Measurements from ENCODE around the gene VEGFD.

- TF ChIP-seq CTCF (IDR thresholded peaks at IDR 0.05 in 2 of 3, conservative IDR thresholded peaks at IDR 0.05 in 1 of 3; ENCODE audit: insufficient read depth in 2 of 3, low read depth in 1 of 3, low read length in 3 of 3) = no peak
- TF ChIP-seq CHD1 (IDR thresholded peaks at IDR 0.05; ENCODE audit: low read length) = no peak
- no peak for TF ChIP-seq CREB1 (IDR thresholded peaks at IDR 0.05)
- no peak for TF ChIP-seq CREB1 (CRISPR knock-in tag; IDR thresholded peaks at IDR 0.05)
- TF ChIP-seq ZFP36 (IDR thresholded peaks at IDR 0.05; ENCODE audit: low read depth, low read length, partially characterized antibody) = no peak
- TF ChIP-seq SPI1 (IDR thresholded peaks at IDR 0.05; ENCODE audit: borderline replicate concordance, low read depth, low read length) = no peak
- no peak for TF ChIP-seq RNF219 (CRISPR knock-in tag; IDR thresholded peaks at IDR 0.05)
- no peak for TF ChIP-seq PHF8 (IDR thresholded peaks at IDR 0.05; ENCODE audit: borderline replicate concordance, low read length)
- no peak for TF ChIP-seq NFYB (IDR thresholded peaks at IDR 0.05; ENCODE audit: extremely low read depth, insufficient read length)
Observed at GRCh38 chrX:15310117-15310516, 74.1 kb downstream of the VEGFD start.
